ENCODE measurements around the gene BAD.

GRCh38 chr11:64232182-64232966 is 52.1 kb downstream of the BAD start:
- no peak for TF ChIP-seq CTCF (conservative IDR thresholded peaks at IDR 0.05; ENCODE audit: low read depth, low read length)
- TF ChIP-seq EZH2phosphoT487 (IDR thresholded peaks at IDR 0.05; ENCODE audit: borderline replicate concordance, low read length), result no peak
- TF ChIP-seq EZH2 (IDR thresholded peaks at IDR 0.05; ENCODE audit: low read length, unreplicated experiment), result no peak

All from PC-3 (cell line).